GM12865 (cell line): Measurements from ENCODE around the gene NOVA1.

Experiments used
- DNase-seq: peaks from one replicate; pipeline ENCODE4 v3.0.0; 2010; ENCODE audit warnings: low read depth
- H3K4me3 ChIP-seq: 2 replicates; pipeline ENCODE4 v1.5.1; 2011; ENCODE audit warnings: mild to moderate bottlenecking, low read depth, low read length, control low read depth
- CTCF ChIP-seq: IDR thresholded peaks from 2 replicates; pipeline ENCODE4 v1.5.1; 2011; ENCODE audit warnings: low read length, control low read depth, low read depth, inconsistent platforms; ENCODE audit not compliant: insufficient read depth; ENCODE audit errors: missing control alignments

The NOVA1 gene

DNA sequence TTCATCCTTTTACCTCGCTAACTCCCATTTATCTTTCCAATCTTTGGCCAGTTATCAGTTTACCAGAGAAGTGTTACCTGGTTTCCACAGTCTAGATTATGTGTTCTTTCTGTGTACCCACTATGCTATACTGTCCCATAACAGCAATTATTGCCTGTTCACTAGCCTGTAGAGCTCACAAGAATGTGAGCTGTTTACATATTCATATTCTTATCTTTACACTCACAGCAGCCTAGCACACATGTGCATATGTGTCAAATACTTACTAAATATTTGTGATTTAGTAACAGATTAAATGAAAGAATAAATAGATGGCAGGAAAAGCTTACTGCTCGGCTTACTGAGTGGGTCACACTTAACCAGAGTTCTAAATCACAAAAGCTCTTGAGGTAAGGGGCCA is 97.8 kb downstream of the NOVA1 start:
- TF ChIP-seq CTCF: no peak
- H3K4me3 ChIP-seq: no peak overlapping the region
- no peak for DNase-seq

DNA sequence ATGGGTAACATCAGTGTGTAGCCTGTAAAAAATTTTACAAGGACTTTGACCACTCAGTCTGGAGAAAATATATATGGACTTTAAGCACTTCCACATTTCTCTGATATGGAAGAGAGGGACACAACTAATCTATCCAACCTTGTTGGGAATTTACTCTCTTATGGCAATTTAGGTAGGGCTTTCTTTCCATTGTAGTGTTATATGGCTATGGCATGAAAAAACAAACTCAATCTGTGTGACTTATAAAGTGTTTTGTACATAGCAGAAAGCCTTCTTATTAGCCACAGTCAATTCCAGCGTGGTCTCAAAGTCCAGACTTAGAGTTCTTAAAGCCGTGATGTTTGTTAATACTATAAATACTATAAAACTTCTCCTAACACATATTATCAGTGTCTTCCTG is 98.3 kb downstream of the NOVA1 start:
- no peak for TF ChIP-seq CTCF
- no peak overlapping the region for H3K4me3 ChIP-seq
- DNase-seq: no peak

- DNase-seq: no peak
- H3K4me3 ChIP-seq: no peak overlapping the region
- TF ChIP-seq CTCF: no peak
Measured at GRCh38 chr14:26486922-26487321, 110.9 kb downstream of the NOVA1 start.

DNA sequence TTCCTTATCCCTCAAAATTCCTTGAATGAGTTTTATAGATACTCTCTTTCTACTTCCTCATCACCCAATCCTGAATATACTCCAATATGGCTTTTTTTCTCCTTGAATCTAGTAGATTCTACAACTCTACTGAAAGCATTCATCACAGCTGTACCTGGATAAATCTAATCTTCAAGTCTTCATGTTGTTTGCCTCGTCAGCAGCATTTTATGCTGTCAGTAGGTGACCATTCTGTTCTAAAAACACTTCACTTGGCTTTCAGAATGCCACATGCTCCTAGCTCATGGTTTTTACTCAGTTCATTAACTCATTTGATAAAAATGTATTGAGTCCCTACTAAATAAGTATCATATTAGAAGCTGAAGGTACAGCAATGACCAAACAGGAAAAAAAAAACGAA is 113.3 kb downstream of the NOVA1 start:
- DNase-seq: no peak
- TF ChIP-seq CTCF: no peak
- H3K4me3 ChIP-seq: no peak overlapping the region

GRCh38 chr14:26478967-26479366 is 118.9 kb downstream of the NOVA1 start:
- no peak for TF ChIP-seq CTCF
- H3K4me3 ChIP-seq: no peak overlapping the region
- no peak for DNase-seq

DNA sequence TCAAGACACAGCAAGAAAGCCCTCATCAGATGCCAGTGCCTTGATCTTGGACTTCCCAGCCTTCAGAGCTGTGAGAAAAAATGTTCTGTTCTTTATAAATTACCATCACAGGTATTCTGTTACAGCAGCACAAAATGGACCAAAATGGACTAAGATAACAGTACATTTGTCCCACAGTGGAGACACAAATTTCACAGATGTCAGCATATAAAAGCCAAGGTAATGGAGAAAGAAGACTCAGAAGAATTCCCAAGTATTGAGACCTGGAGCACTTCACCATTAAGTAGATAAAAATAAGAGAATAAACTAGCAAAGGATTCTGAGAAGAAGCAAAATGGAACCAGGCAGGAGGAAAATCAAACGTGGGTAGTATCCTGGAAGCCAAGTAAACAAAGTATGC is 131.0 kb downstream of the NOVA1 start:
- no peak overlapping the region for H3K4me3 ChIP-seq
- DNase-seq: no peak
- no peak for TF ChIP-seq CTCF

- no peak overlapping the region for H3K4me3 ChIP-seq
- DNase-seq: no peak
- TF ChIP-seq CTCF: no peak
Measured at GRCh38 chr14:26463136-26463535, 134.7 kb downstream of the NOVA1 start.
